Heart left ventricle (tissue), 16 donors: Measurements from ENCODE around the gene SPAG6. TPM values are rescaled to one million over a fixed set of nuclear protein-coding genes. Genes with fewer than 3 reads are reported as not detected.

Experiments
- ATAC-seq, 4 donors: fragments of 200-7000 bp; cut with Tn5 transposase; one replicate each; pipeline ENCODE4 v1.9.1; 2020 to 2022; ENCODE audit warnings: moderate library complexity in 4 of 4, mild to moderate bottlenecking in 3 of 4, moderate number of reproducible peaks in 1 of 4
- DNase-seq, 5 donors: peaks; one replicate each; pipeline ENCODE4 v3.0.0-alpha.2; 2020
- H3K27ac ChIP-seq, 12 donors: fragments of 200-600 bp; sonication (generic) in 4 of 12; one replicate each; pipeline versions ENCODE4 v1.5.0 to v1.8.0; 2016 to 2022; ENCODE audit warnings: mild to moderate bottlenecking in 2 of 12
- H3K27me3 ChIP-seq, 9 donors: fragments of 200-600 bp; sonication (generic) in 2 of 9; one replicate each; pipeline versions ENCODE4 v1.5.1 to v1.8.0; 2016 to 2022; ENCODE audit warnings: mild to moderate bottlenecking in 3 of 9
- H3K36me3 ChIP-seq, 9 donors: fragments of 200-600 bp; sonication (generic) in 2 of 9; one replicate each; pipeline versions ENCODE4 v1.5.0 to v1.8.0; 2018 to 2022; ENCODE audit warnings: mild to moderate bottlenecking in 2 of 9
- H3K4me1 ChIP-seq, 12 donors: fragments of 200-600 bp; sonication (generic) in 4 of 12; one replicate each; pipeline versions ENCODE4 v1.5.0 to v1.8.0; 2016 to 2022; ENCODE audit warnings: mild to moderate bottlenecking in 3 of 12
- H3K4me3 ChIP-seq, 12 donors: fragments of 200-600 bp; sonication (generic) in 4 of 12; one replicate each; pipeline versions ENCODE4 v1.5.0 to v1.8.0; 2017 to 2022; ENCODE audit warnings: mild to moderate bottlenecking in 9 of 12, moderate library complexity in 4 of 12
- H3K9me3 ChIP-seq, 12 donors: fragments of 200-600 bp; sonication (generic) in 4 of 12; one replicate each; pipeline versions ENCODE4 v1.5.0 to v1.8.0; 2016 to 2022; ENCODE audit warnings: mild to moderate bottlenecking in 1 of 12
- POLR2A ChIP-seq, 2 donors: fragments of 450-650 bp; IDR thresholded peaks; one replicate each; pipeline ENCODE4 v1.6.1; 2017; ENCODE audit warnings: antibody characterized with exemption in 2 of 2, mild to moderate bottlenecking in 2 of 2, moderate library complexity in 2 of 2
- WGBS, 4 donors: extraction: QIAGEN DNeasy Blood & Tissue Kit in 2 of 4; methylation state at CpG; one replicate each; pipeline versions ENCODE4 v1.1.5 to v1.1.7; 2013 to 2018; 5-methylcytosine and 5-hydroxymethylcytosine counted together
- intact Hi-C, 10 donors: fragments of 100-400 bp; cut with DNase I; formaldehyde crosslinking; loops; one replicate each; pipeline versions ENCODE4 v1.11.1 to v1.14.2; 2022
- polyA plus RNA-seq, 2 donors: library from polyadenylated mRNA; stranded (reverse); fragments of 200-250 nt; gene quantifications; one replicate each; pipeline ENCODE4 v1.2.3, GENCODE V29; 2013
- total RNA-seq, 9 donors: library from RNA; depleted of rRNA in 2 of 9; stranded (reverse); fragments of >200 nt in 2 of 9; fragmentation: NEBNext Ultra II Directional in 3 of 9; extraction: Animal tissue kit (Norgen Biotek cat#: 25700) in 3 of 9; gene quantifications; one replicate each; pipeline versions ENCODE4 v1.1.0 to v1.2.4, GENCODE V29; 2016 to 2023
- TF ChIP-seq, protein P1 (sequence below), 12 donors: fragments of 200-600 bp; sonication (generic) in 4 of 12; IDR thresholded peaks; one replicate each; pipeline versions ENCODE4 v1.5.0 to v1.8.0; 2018 to 2022; ENCODE audit warnings: antibody characterized with exemption in 12 of 12, mild to moderate bottlenecking in 5 of 12
- donor health status: ischemic (EF 13 %, LVEDD 7.1; RV severe dilation, severe dysfunction).
- donor health status: healthy with polysubstance abuse.
- donor health status: DM: no; HTN: yes; CAD: no.
- donor health status: DM: no; HTN: no; CAD: no.
- donor health status: ischemic (EF 25% LVEDD 6.9; RV normal size, moderate dysfunction).
- donor health status: ischemic (EF 25% LVEDD 5.7; RV mildly dilated, moderate dysfunction).
- donor health status: healthy.
- donor health status: DM: yes; HTN: yes; CAD: no.
- donor health status: ischemic (EF 35%, LVEDD 5.7; RV mildly dilated, moderate dysfunction).
- donor health status: nonischemic (EF 11% LVEDD 7.7; RV severe dilation, severe dysfunction).
- donor health status: DM: yes; HTN: yes; CAD: no.
- donor health status: PGD.
- donor health status: ischemic (EF 29% LVEDD 5.4; RV normal size, mild dysfunction).
- donor health status: nonischemic (EF 23%, LVEDD 6.1; RV moderate dilation, normal function).

The SPAG6 gene
- total and polyA plus RNA-seq, 11 donors = 0.42 TPM; not detected in 10

DNA sequence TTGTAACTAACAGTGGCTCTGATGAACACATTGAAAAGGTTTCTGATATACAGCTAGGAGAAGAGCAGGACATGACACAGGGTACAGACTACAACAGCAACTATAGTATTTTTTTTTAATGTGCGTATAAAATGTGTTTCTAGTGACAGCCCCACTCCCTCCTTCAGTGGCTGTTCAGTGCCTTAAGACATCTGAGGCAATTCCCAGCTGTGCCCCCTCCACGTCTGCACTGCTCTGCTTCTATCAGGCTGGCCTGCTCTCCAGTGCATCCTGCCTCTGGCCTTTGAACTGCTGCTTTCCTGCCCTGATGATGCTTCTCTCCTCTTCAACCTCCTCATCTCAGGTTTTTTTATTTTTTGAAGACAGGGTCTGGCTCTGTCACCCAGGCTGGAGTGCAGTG is 111.2 kb downstream of the SPAG6 start:
- DNase-seq (no peak), ATAC-seq (no peak)
- Histone ChIP-seq H3K4me3 (no peak overlapping the region), H3K27me3 (peaks cover 0 to 6% (median 0%) of the 10 kb centered on the region in 9 donors), H3K9me3 (peaks cover 0 to 6% (median 0%) of the 10 kb centered on the region in 12 donors), H3K36me3 (no peaks in the 10 kb centered on the region), H3K27ac (no peak overlapping the region), H3K4me1 (no peaks in the 10 kb centered on the region)
- WGBS, 4 donors = 84 to 87% (median 85%) methylated on average over 2 of the region's 2 CpGs
- intact Hi-C loops = no loop called here
- TF ChIP-seq, protein P1, sequence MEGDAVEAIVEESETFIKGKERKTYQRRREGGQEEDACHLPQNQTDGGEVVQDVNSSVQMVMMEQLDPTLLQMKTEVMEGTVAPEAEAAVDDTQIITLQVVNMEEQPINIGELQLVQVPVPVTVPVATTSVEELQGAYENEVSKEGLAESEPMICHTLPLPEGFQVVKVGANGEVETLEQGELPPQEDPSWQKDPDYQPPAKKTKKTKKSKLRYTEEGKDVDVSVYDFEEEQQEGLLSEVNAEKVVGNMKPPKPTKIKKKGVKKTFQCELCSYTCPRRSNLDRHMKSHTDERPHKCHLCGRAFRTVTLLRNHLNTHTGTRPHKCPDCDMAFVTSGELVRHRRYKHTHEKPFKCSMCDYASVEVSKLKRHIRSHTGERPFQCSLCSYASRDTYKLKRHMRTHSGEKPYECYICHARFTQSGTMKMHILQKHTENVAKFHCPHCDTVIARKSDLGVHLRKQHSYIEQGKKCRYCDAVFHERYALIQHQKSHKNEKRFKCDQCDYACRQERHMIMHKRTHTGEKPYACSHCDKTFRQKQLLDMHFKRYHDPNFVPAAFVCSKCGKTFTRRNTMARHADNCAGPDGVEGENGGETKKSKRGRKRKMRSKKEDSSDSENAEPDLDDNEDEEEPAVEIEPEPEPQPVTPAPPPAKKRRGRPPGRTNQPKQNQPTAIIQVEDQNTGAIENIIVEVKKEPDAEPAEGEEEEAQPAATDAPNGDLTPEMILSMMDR (IDR thresholded peaks at IDR 0.05) = no peak
- TF ChIP-seq POLR2A (IDR thresholded peaks at IDR 0.05) = no peak

DNA sequence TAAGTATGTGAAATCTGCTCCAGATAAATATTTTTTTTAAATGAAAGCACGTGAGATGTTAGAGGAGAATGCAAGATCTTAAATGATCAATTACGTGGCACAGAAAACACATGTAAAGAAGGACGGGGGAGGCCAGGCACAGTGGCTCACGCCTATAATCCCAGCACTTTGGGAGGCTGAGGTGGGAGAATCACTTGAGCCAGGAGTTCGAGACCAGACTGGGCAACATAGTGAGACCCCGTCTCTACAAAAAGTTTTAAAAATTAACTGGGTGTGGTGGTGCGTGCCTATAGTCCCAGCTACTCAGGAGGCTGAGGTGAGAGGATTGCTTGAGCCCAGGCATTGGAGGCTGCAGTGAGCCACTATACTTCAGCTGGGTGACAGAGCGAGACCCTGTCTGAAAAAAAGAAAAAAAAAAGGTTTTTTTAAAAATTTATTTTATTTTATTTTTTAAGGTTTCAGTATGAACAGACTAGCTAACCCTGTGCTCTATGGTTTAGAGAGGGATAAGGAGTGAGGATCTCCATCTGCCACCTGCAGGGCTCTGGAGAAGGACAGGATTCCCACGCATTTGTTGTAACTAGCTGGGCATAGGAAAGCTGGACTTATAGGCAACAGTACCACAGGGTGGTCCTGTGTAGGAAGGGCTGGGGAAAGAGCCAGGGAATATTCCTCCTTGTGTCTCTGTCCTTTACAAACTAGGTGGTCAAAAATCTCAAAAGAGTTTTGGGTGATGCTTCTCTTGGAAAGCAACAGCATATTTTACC is 113.2 kb downstream of the SPAG6 start:
- Histone ChIP-seq H3K27ac (no peak overlapping the region), H3K27me3 (peaks cover 0 to 6% (median 0%) of the 10 kb centered on the region in 9 donors), H3K9me3 (peaks cover 0 to 4% (median 0%) of the 10 kb centered on the region in 12 donors), H3K36me3 (no peaks in the 10 kb centered on the region), H3K4me3 (no peak overlapping the region), H3K4me1 (no peaks in the 10 kb centered on the region)
- 92 to 95% (median 94%) methylated on average over 9 of the region's 9 CpGs for WGBS, 4 donors
- TF ChIP-seq, protein P1 (IDR thresholded peaks at IDR 0.05) = no peak
- no peak for TF ChIP-seq POLR2A (IDR thresholded peaks at IDR 0.05)
- ATAC-seq (no peak), DNase-seq (no peak)
- intact Hi-C loops = no loop called here

DNA sequence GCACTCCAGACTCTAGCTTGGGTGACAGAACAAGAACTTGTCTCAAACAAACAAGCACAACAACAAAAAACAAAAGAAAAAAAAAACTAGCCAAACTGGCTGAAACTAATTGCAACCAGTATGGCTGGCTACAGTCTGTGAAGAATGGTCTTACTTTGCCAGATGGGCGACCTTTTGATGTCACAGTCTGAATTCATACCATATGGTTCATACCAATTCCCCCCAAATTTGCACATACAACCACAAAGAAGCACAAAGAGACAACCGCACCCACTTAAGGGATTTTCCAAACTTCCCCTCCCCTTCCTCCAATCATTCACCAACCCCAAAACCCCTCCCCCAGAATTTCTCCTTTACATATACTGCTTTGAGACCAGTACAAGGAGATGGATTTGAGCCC is 114.2 kb downstream of the SPAG6 start:
- TF ChIP-seq, protein P1 (IDR thresholded peaks at IDR 0.05) = no peak
- TF ChIP-seq POLR2A (IDR thresholded peaks at IDR 0.05) = no peak
- ATAC-seq (no peak), DNase-seq (no peak)
- intact Hi-C loops = no loop called here
- no peak overlapping the region for H3K27ac ChIP-seq
- no peak overlapping the region for H3K4me3 ChIP-seq
- no peaks in the 10 kb centered on the region for H3K36me3 ChIP-seq
- peaks cover 0 to 6% (median 0%) of the 10 kb centered on the region in 9 donors for H3K27me3 ChIP-seq
- no peaks in the 10 kb centered on the region for H3K4me1 ChIP-seq
- H3K9me3 ChIP-seq = peaks cover 0 to 4% (median 0%) of the 10 kb centered on the region in 12 donors
- 95 to 98% (median 96%) methylated on average over 2 of the region's 2 CpGs for WGBS, 4 donors

DNA sequence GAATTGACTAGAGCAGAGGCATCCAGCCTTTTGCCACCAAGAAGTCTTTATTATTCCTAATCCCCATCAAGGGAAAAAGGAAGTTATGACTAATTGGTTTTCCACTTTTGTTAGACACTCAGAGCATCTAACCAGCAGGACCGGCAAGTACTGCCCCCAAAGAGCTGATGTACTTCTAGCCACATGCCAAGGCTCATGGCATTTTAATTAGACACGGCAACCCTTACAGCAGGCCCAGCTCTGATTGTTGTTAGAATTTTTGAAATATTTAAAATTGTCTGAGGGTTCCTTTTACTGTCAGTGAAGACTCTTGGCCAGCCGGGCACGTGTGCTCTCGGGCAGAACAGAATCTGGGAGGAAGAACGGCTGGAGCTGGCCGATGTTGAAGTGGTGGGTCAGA is 114.8 kb downstream of the SPAG6 start:
- no peak overlapping the region for H3K4me3 ChIP-seq
- intact Hi-C loops = no loop called here
- ATAC-seq (no peak), DNase-seq (no peak)
- no peaks in the 10 kb centered on the region for H3K36me3 ChIP-seq
- H3K27me3 ChIP-seq = peaks cover 0 to 6% (median 0%) of the 10 kb centered on the region in 9 donors
- H3K27ac ChIP-seq = no peak overlapping the region
- TF ChIP-seq, protein P1 (IDR thresholded peaks at IDR 0.05) = no peak
- TF ChIP-seq POLR2A (IDR thresholded peaks at IDR 0.05) = no peak
- H3K4me1 ChIP-seq = no peaks in the 10 kb centered on the region
- H3K9me3 ChIP-seq = peaks cover 0 to 4% (median 0%) of the 10 kb centered on the region in 12 donors
- WGBS, 4 donors = 92 to 96% (median 92%) methylated on average over 7 of the region's 7 CpGs
